Measurements from ENCODE around the gene TMEM255B. TPM values are rescaled to one million over a fixed set of nuclear protein-coding genes. Genes with fewer than 3 reads are reported as not detected.
A peak's percentile ranks its signal among the peaks of the same experiment; 100 is the strongest.

The TMEM255B gene
- polyA plus RNA-seq, 3 donors, result 5.1 to 7.5 (median 5.9) TPM

- Mint-ChIP-seq H3K4me1 (peaks cover 17% of the 10 kb centered on the region), H3K36me3 (peaks cover 4 to 6% of the 10 kb centered on the region in 2 donors), H3K4me3 (peak overlapping the region in 1 of 2 donors; percentile 17), H3K27ac (no peak overlapping the region), H3K27me3 (ENCODE audit: low read depth in 3 of 3) (peaks cover 10 to 19% (median 12%) of the 10 kb centered on the region in 3 donors), H3K9me3 (peaks cover 0 to 4% (median 0%) of the 10 kb centered on the region in 7 donors)
- no peak for DNase-seq
- Histone ChIP-seq H3K27ac (ENCODE audit: low read depth in 1 of 2, low read length in 2 of 2) (no peak overlapping the region), H2AFZ (ENCODE audit: insufficient read depth, low read depth, low read length, poor library complexity, severe bottlenecking) (no peak overlapping the region), H3K4me3 (replicated peaks in 1 of 3; ENCODE audit: low read depth in 2 of 3, low read length in 3 of 3) (no peak overlapping the region), H3K36me3 (replicated peaks in 1 of 2; ENCODE audit: control insufficient read depth in 1 of 2, insufficient read depth in 2 of 2, low read length in 2 of 2) (no peaks in the 10 kb centered on the region), H3K9me3 (replicated peaks in 1 of 2; ENCODE audit: control insufficient read depth in 1 of 2, insufficient read depth in 1 of 2, low read length in 2 of 2) (no peaks in the 10 kb centered on the region), H3K27me3 (ENCODE audit: control insufficient read depth in 2 of 2, insufficient read depth in 2 of 2, low read length in 2 of 2) (no peaks in the 10 kb centered on the region), H3K4me1 (ENCODE audit: control insufficient read depth in 1 of 2, insufficient read depth in 2 of 2, low read length in 2 of 2) (peaks cover 12 to 20% of the 10 kb centered on the region in 2 donors), H3K79me2 (ENCODE audit: insufficient read depth, low read length) (no peaks in the 10 kb centered on the region), H4K20me1 (ENCODE audit: insufficient read depth, low read length) (no peaks in the 10 kb centered on the region), H3K9ac (ENCODE audit: insufficient read depth, low read length, poor library complexity, severe bottlenecking) (no peak overlapping the region), H3K4me2 (replicated peaks; ENCODE audit: extremely low read depth, low read length, poor library complexity, severe bottlenecking) (no peak overlapping the region)
- intact Hi-C loops (cut with micrococcal nuclease), result no loop called here
- TF ChIP-seq, protein P1, sequence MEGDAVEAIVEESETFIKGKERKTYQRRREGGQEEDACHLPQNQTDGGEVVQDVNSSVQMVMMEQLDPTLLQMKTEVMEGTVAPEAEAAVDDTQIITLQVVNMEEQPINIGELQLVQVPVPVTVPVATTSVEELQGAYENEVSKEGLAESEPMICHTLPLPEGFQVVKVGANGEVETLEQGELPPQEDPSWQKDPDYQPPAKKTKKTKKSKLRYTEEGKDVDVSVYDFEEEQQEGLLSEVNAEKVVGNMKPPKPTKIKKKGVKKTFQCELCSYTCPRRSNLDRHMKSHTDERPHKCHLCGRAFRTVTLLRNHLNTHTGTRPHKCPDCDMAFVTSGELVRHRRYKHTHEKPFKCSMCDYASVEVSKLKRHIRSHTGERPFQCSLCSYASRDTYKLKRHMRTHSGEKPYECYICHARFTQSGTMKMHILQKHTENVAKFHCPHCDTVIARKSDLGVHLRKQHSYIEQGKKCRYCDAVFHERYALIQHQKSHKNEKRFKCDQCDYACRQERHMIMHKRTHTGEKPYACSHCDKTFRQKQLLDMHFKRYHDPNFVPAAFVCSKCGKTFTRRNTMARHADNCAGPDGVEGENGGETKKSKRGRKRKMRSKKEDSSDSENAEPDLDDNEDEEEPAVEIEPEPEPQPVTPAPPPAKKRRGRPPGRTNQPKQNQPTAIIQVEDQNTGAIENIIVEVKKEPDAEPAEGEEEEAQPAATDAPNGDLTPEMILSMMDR (IDR thresholded peaks at IDR 0.05), result no peak
- 55% methylated on average over 11 of the region's 11 CpGs for WGBS (ENCODE audit: insufficient coverage)
Measured at GRCh38 chr13:113853518-113854237, 94.7 kb downstream of the TMEM255B start.

DNA sequence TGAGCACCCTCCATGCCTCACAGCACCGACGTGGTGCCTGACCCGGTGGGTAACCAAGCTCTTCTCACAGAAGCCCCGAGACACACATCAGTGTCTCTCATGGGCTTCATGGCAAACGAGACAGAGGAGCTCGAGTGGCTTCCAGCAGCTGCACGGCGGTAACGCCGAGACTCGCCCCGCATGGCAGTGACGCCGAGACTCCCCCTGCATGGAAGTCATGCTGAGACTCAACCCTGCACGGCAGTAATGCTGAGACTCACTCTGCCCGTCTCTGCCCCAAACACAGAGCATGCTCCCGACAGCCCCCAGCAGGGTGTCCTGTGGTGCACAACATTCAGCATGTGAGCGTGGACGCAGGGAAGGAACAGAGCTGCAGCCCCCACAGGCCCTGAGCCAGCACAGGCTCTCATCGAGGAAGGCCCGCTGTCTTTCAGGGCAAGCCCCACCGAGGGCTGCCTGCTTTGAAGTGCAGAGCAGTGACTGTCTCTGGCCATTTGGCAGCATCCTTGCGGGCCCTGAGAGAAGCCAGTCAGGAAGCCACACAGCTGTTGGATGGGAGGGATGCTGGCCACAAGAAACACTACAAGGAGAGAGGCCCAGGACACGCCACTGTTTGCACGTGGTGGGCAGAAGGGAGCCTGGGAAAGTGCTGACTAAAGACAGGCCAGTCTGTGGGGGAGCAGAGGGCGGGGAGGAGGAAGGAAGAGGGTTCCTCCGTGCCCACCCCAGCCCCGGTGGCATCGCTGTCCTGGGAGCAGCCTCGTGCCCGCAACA is 95.4 kb downstream of the TMEM255B start:
- H3K27me3 ChIP-seq (ENCODE audit: control insufficient read depth in 2 of 2, insufficient read depth in 2 of 2, low read length in 2 of 2), result no peaks in the 10 kb centered on the region
- H3K4me2 ChIP-seq (replicated peaks; ENCODE audit: extremely low read depth, low read length, poor library complexity, severe bottlenecking), result peak overlapping the region; percentile 20
- Mint-ChIP-seq H3K4me1 (peaks cover 17% of the 10 kb centered on the region), H3K36me3 (peaks cover 4 to 6% of the 10 kb centered on the region in 2 donors), H3K9me3 (peaks cover 0 to 6% (median 3%) of the 10 kb centered on the region in 7 donors), H3K4me3 (peak overlapping the region in 1 of 2 donors; percentile 70), H3K27me3 (ENCODE audit: low read depth in 3 of 3) (peaks cover 10 to 15% (median 12%) of the 10 kb centered on the region in 3 donors), H3K27ac (no peak overlapping the region)
- H3K27ac ChIP-seq (ENCODE audit: low read depth in 1 of 2, low read length in 2 of 2), result no peak overlapping the region
- WGBS (ENCODE audit: insufficient coverage), result 36% methylated on average over 30 of the region's 31 CpGs
- TF ChIP-seq, protein P1 (IDR thresholded peaks at IDR 0.05), result no peak
- H4K20me1 ChIP-seq (ENCODE audit: insufficient read depth, low read length), result no peaks in the 10 kb centered on the region
- no peak for DNase-seq
- no peaks in the 10 kb centered on the region for H3K79me2 ChIP-seq (ENCODE audit: insufficient read depth, low read length)
- H3K9ac ChIP-seq (ENCODE audit: insufficient read depth, low read length, poor library complexity, severe bottlenecking), result no peak overlapping the region
- H2AFZ ChIP-seq (ENCODE audit: insufficient read depth, low read depth, low read length, poor library complexity, severe bottlenecking), result no peak overlapping the region
- H3K4me3 ChIP-seq (replicated peaks in 1 of 3; ENCODE audit: low read depth in 2 of 3, low read length in 3 of 3), result peak overlapping the region in 1 of 3 experiments; percentile 12
- H3K4me1 ChIP-seq (ENCODE audit: control insufficient read depth in 1 of 2, insufficient read depth in 2 of 2, low read length in 2 of 2), result peaks cover 12 to 20% of the 10 kb centered on the region in 2 donors
- no peaks in the 10 kb centered on the region for H3K36me3 ChIP-seq (replicated peaks in 1 of 2; ENCODE audit: control insufficient read depth in 1 of 2, insufficient read depth in 2 of 2, low read length in 2 of 2)
- H3K9me3 ChIP-seq (replicated peaks in 1 of 2; ENCODE audit: control insufficient read depth in 1 of 2, insufficient read depth in 1 of 2, low read length in 2 of 2), result no peaks in the 10 kb centered on the region
- intact Hi-C loops (cut with micrococcal nuclease), result no loop called here

Data from CD14-positive monocyte (primary cell).